ENCODE data around the gene KIF18A.
"Not testable (repeated sequence)": the region's sequence is repeated elsewhere in the genome, so short reads cannot be mapped to it uniquely, and the experiment has no call there.

Gene KIF18A

DNA sequence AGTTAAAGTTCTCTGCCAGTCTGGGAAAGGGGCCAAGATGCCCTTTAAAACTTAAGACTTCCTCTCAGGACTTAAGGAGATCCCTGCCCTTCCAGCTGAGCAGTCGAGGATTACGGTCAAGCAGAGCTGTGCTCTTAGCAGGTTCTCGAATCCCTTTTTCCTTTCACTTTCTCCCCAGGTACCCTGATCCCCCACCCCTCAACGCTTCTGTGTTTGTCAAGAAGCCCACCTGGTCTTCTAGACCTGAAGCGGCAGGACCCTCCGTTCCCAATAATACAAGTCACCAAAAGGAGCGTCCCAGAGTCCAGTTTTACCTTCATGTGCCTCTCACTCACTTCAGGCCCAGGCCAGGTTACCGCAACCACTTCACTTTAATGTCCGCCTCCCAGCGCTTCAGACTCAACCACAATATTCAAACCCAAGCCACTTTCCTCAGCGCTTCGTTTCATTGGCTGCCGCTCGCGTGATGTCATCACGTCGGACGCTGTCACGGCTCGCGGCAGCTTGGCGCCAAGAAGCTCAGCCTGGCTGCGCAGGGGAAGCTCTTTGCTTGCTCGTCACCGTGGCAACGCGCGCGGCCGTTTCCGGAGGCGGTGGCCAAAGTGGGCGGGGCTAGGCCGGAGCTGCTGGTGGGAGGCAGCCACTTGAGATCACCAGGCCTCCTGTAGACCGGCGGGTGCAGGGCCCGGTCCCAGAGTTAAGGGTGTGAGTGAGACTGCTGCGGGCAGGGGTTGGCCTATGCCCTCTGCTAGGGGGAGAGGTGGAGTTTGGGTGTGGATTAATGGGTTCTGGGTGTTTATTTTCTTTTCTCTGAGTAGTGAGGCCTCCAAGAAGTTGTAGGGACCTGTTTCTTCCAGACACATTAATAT, at the start of gene KIF18A, which contains the start of gene METTL15:
KIF18A (minus strand) TSS at position 407 of the 869 bp plus-strand sequence. CDS start 10,209 bp downstream, outside the sequence.
METTL15 (plus strand) TSS at position 639 of the 869 bp plus-strand sequence. CDS start 4,947 bp downstream, outside the sequence.
- DNase-seq (ENCODE audit: low read depth in 1 of 2, low spot score in 1 of 2): peak; percentile 90 to 92

DNA sequence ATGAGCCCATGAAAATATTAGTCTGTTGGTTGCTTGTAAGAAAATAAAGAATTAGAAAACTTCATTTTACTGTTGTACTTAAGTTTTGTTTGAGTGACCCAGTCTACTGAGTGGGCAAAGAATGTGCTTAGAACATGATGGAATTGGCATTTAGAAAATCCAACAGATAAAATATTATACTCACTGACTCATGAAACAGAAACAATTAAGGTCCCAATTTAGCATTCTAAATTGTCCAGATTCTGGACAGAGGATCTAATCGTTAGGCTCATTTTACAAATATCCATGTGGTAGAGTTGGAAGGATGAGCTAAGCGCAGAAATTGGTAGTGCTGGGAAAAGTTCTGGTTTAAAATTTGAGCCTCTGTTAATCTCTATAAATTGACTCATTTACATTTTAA, 45.6 kb upstream of the KIF18A start:
- no peak for DNase-seq (ENCODE audit: low read depth in 1 of 2, low spot score in 1 of 2)

DNA sequence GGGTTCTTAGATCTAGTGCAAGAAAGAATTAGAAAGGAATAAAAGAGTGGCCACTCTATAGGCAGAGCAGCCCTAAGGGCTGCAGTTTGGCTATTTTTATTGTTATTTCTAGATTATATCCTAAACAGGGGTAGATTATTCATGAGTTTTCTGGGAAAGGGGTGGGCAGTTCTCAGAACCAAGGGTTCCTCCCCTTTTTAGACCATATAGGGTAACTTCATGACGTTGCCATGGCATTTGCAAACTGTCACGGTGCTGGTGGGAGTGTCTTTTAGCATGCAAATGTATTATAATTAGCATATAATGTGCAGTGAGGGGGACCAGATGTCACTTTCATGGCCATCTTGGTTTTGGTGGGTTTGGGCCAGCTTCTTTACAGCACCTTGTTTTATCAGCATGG, 44.8 kb upstream of the KIF18A start:
- no peak for DNase-seq (ENCODE audit: low read depth in 1 of 2, low spot score in 1 of 2)

GRCh38 chr11:28146123-28146751, 38.3 kb upstream of the KIF18A start:
- DNase-seq (ENCODE audit: low read depth in 1 of 2, low spot score in 1 of 2): no peak

DNA sequence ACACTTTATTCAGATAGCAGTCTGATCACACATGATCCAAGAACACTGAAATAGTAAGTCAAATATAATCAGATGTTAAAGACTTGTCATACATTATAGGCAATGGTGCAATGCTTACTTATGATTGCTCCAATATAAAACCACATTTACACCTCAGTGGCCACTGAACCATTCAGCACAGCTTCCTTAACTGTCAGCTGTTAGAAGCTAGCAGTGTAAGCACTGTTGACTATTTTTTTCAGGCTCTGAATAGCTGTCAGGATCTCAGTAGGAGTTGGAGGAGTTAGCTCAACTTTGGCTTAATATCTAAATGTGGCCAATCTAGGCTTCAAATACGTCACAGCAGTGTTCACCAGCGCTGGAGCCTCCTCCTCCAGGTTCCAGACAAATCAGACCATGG, 36.9 kb upstream of the KIF18A start:
- no peak for DNase-seq (ENCODE audit: low read depth in 1 of 2, low spot score in 1 of 2)

GRCh38 chr11:28142724-28143123, 34.8 kb upstream of the KIF18A start:
- no peak for DNase-seq (ENCODE audit: low read depth in 1 of 2, low spot score in 1 of 2)

DNA sequence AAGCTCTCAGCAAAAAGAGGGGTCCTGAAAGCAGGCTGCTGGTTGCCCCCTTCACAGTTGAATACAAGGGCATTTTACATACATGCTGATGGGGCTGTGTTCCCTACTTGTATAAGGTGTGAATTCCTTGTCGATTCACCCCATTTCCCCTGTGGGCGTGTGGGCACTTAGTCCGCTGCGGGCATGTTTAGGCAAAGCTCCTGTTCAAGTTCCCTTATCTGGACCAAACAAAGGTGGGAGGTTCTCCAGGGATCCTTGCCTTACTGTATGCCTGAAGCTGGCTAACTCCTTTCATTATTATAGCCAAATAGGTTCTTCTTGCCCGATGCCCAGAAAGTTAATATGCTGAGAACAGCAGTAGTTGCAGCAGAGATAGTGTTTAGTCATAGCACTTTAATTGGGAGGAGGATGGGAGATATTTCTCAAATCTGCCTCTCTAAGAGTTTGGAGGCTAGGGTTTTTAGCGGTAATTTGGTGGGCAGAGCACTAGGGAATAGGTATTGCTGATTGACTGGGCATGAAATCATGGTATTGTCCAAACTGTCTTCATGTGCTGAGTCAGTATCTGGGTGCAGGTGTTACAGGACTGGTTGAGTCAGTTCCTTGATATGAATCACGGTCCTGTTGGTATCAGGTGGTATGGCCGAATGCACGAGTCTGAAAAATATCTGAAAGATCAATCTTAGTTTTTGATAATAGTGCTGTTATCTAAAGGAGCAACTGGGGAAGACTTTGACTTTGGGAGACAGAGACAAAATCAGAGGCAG, 32.9 kb upstream of the KIF18A start:
- no peak for DNase-seq (ENCODE audit: low read depth in 1 of 2, low spot score in 1 of 2)

- DNase-seq (ENCODE audit: low read depth in 1 of 2, low spot score in 1 of 2): no peak
Observed at GRCh38 chr11:28139841-28140415, 32.0 kb upstream of the KIF18A start.

DNA sequence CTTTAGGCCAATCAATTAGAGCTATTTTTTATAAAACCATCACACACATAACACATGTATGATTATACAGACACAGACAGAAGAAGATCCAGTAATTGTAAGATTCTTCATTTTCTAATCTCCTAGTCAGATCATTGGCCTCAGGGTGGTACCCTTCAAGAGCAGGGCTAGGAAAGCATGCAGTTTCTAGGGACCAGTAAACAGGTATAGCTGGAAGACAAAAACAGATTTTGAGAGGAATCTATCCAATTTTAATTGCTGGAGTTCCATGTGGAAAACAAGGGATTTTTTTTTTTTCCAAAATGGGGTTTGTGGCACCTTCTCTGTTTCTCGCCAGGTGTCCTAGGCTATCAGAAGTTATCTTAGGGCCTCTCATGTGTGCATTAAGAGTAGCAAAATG, 29.9 kb upstream of the KIF18A start:
- DNase-seq (ENCODE audit: low read depth in 1 of 2, low spot score in 1 of 2): no peak

DNA sequence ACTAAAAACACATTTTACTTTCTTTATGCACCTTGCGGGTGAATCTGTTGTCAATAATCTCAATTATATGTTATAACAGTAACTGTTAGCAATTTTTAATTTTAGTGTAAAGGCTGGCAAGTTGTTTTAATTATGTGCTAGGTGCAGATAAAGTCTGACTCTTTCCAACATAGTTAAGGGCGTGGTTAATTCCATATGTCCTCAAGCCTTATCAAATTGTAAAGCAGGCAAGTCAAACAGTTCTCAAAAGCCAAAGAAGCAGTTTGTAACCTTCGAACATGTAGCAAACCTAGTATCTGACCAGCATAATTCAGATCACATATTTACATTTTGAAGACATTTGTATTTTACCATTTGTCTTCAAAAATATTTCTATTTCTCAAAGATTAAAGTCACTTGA, 29.4 kb upstream of the KIF18A start:
- no peak for DNase-seq (ENCODE audit: low read depth in 1 of 2, low spot score in 1 of 2)

GRCh38 chr11:28136157-28136556, 28.2 kb upstream of the KIF18A start:
- not testable (repeated sequence) for DNase-seq (ENCODE audit: low read depth in 1 of 2, low spot score in 1 of 2)

DNA sequence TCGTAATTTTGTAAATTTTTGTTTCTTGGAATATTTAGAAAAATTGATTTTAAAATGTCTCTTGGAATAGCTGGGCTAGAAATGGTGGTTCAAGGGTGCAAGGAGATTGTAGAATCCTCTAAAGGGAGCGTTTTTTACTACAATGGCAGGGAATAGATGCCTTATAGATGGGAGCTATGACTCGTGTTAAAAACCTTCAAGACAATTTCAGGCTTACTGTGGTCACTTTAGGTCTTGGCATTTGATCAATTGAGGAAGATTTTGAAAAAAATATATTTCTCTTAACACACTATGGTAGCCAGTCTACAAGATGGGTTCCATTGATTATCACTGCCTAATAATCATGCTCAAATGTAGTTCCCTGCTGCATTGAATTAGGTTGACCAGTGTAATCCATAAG, 25.2 kb upstream of the KIF18A start:
- DNase-seq (ENCODE audit: low read depth in 1 of 2, low spot score in 1 of 2): no peak

DNA sequence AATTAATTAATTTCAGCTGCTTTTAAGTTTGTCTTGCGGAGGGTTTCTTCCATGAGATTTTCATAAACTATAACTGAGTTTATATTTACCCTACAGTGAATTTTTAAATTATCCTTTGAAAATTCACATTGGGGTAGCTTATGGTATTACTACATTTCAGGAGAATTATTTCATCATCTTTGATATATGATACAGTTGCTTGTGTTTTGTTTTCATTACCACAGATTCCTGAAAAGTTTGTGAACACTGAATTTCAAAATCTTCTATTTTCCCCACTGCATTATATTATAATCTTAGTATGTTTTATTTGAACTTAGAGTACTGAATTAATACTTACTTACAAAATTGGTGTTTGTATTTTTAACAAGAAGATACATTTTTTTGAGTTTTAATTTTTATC, 24.6 kb upstream of the KIF18A start:
- DNase-seq (ENCODE audit: low read depth in 1 of 2, low spot score in 1 of 2): no peak

DNA sequence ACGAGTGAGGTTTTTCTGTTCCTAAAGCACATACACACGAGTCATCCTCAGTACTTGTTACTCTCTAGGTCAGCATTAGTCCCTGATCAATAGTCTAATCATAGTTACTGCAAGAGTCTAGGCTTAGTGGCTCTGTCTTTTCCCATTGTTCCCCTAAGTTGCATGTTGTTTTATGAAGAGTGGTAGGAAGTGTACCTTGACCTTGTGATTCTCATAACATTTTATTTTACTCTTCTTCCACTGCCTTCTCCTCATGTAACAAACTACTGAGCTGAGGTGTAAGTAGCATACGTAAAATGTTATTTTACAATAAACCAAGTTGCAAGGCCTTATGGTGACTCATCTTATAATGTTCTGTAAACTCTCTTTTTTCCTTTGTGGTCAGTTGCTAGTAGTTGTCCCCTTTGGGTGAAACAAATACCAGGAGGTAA, 15.2 kb upstream of the KIF18A start:
- no peak for DNase-seq (ENCODE audit: low read depth in 1 of 2, low spot score in 1 of 2)

- no peak for DNase-seq (ENCODE audit: low read depth in 1 of 2, low spot score in 1 of 2)
Observed at GRCh38 chr11:28117712-28118111, 9.8 kb upstream of the KIF18A start.

DNA sequence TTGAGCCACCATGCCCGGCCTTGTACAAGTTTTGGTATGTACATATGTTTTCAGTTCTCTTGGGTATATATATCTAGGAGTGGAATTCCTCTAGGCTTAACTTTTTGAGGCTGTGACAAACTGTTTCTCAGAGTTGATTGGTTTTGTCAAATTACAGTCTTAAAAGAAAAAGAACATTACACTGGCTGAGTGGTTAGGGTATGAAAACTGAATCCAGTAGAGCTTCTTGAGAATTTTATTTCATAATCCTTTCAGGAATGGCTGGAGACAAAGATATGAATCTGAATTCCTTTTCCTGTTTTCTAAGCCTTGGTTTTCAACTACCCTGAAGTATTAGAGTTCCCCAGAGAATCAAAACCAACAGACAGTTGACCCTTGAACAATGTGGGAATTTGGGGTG, 6.8 kb upstream of the KIF18A start:
- DNase-seq (ENCODE audit: low read depth in 1 of 2, low spot score in 1 of 2): no peak

GRCh38 chr11:28114116-28114515, 6.2 kb upstream of the KIF18A start:
- no peak for DNase-seq (ENCODE audit: low read depth in 1 of 2, low spot score in 1 of 2)

- DNase-seq (ENCODE audit: low read depth in 1 of 2, low spot score in 1 of 2): no peak
Observed at GRCh38 chr11:28110821-28111200, 2.9 kb upstream of the KIF18A start.

DNA sequence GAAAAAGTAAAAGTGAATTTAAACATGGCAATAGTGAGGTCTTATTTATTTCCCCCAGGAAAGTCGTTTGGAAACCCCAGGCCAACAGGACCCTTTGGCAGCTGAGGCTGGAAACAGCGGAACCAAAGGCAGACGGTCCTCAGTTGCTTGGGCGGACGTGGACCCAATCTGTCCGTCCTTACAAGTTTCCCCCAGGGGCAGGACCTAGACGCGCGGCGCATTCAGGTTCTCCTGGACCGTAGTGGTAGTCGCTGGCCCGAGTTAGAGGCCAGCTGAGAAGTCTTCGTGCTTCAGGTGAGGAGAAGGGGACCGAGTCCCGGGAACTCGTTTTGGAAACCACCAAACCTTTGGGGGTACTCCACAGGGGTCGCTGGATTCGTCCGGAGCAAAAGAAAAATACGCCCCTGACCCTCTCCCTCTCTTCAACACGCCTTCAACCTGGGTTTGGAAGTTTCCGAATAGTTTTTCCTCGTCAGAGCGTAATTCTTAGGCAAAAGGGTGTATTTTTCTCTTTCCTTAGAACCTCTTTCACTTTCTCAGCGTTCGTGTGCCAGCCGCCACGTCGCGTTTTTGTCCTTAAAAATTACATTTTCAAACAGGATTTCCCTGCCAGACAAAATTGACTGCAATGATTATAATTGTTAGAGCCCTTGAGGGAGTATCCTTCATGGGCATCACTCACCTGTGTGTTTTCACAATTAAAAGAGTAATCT, 2.3 kb upstream of the KIF18A start:
- DNase-seq (ENCODE audit: low read depth in 1 of 2, low spot score in 1 of 2): peak; percentile 13 to 47

DNA sequence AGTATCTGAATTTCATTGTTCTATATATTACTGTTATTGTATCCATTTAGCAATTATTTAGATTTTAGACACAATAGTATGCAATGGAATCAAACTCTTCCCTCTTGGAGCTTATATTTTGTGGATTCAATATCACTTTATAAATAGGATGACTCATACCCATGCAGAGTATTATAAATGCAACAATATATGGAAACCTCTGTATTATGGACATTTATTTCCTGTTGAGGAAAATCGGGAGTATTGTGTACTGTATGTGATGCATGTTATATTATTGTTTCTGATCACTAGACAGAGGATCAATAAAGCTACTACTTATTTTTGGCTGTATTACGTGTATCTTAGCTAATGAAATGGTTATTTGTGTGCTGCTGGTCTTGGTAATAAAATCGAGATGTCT, 1.0 kb upstream of the KIF18A start:
- DNase-seq (ENCODE audit: low read depth in 1 of 2, low spot score in 1 of 2): no peak

Data from stimulated activated CD4-positive, alpha-beta T cell treated with anti-CD3 and anti-CD28 coated beads, Interleukin-15, amount 100 ng/mL, for 1 hour (primary cell).